Lower lobe of right lung (tissue), 2 donors: ENCODE data around the gene PDE8A. TPM values are rescaled to one million over a fixed set of nuclear protein-coding genes. Genes with fewer than 3 reads are reported as not detected.

ENCODE experiments used
- ATAC-seq, 2 donors: fragments of 200-7000 bp; cut with Tn5 transposase; one replicate each; pipeline ENCODE4 v1.9.1; 2020 to 2022; ENCODE audit warnings: mild to moderate bottlenecking in 2 of 2, moderate library complexity in 2 of 2
- DNase-seq: peaks from one replicate; pipeline ENCODE4 v3.0.0-alpha.2; 2020
- H3K27ac ChIP-seq: fragments of 200-600 bp; one replicate; pipeline ENCODE4 v1.8.0; 2022
- H3K27me3 ChIP-seq: fragments of 200-600 bp; one replicate; pipeline ENCODE4 v1.8.0; 2022; ENCODE audit warnings: low read depth
- H3K36me3 ChIP-seq: fragments of 200-600 bp; one replicate; pipeline ENCODE4 v1.8.0; 2022; ENCODE audit warnings: mild to moderate bottlenecking
- H3K4me1 ChIP-seq: fragments of 200-600 bp; one replicate; pipeline ENCODE4 v1.8.0; 2022
- H3K4me3 ChIP-seq: fragments of 200-600 bp; one replicate; pipeline ENCODE4 v1.8.0; 2022; ENCODE audit warnings: mild to moderate bottlenecking
- H3K9me3 ChIP-seq: fragments of 200-600 bp; one replicate; pipeline ENCODE4 v1.8.0; 2022
- intact Hi-C: fragments of 100-400 bp; cut with DNase I; formaldehyde crosslinking; loops from one replicate; pipeline ENCODE4 v1.11.0; 2022
- total RNA-seq: library from RNA; stranded (reverse); fragmentation: NEBNext Ultra II Directional; extraction: Animal tissue kit (Norgen Biotek cat#: 25700); gene quantifications from one replicate; pipeline ENCODE4 v1.2.1, GENCODE V29; 2021
- TF ChIP-seq, protein P1 (sequence below): fragments of 200-600 bp; IDR thresholded peaks from one replicate; pipeline ENCODE4 v1.8.0; 2022; ENCODE audit warnings: antibody characterized with exemption, mild to moderate bottlenecking
- donor health status: DM: no; HTN: yes; CAD: no; lungs with severe emphysema.

Gene PDE8A
- total RNA-seq, 1 donor from 2014 or later = 49.2 TPM

GRCh38 chr15:85086855-85087254 is 105.2 kb downstream of the PDE8A start:
- TF ChIP-seq, protein P1, sequence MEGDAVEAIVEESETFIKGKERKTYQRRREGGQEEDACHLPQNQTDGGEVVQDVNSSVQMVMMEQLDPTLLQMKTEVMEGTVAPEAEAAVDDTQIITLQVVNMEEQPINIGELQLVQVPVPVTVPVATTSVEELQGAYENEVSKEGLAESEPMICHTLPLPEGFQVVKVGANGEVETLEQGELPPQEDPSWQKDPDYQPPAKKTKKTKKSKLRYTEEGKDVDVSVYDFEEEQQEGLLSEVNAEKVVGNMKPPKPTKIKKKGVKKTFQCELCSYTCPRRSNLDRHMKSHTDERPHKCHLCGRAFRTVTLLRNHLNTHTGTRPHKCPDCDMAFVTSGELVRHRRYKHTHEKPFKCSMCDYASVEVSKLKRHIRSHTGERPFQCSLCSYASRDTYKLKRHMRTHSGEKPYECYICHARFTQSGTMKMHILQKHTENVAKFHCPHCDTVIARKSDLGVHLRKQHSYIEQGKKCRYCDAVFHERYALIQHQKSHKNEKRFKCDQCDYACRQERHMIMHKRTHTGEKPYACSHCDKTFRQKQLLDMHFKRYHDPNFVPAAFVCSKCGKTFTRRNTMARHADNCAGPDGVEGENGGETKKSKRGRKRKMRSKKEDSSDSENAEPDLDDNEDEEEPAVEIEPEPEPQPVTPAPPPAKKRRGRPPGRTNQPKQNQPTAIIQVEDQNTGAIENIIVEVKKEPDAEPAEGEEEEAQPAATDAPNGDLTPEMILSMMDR = no peak
- no peaks in the 10 kb centered on the region for H3K4me1 ChIP-seq
- no peaks in the 10 kb centered on the region for H3K9me3 ChIP-seq
- ATAC-seq = no peak
- no peak overlapping the region for H3K27ac ChIP-seq
- H3K36me3 ChIP-seq = peaks cover 64% of the 10 kb centered on the region
- no peak overlapping the region for H3K4me3 ChIP-seq
- intact Hi-C loops = no loop called here
- DNase-seq = no peak
- H3K27me3 ChIP-seq = no peaks in the 10 kb centered on the region

GRCh38 chr15:85088300-85088699 is 106.6 kb downstream of the PDE8A start:
- TF ChIP-seq, protein P1 = no peak
- no peak for DNase-seq
- H3K4me1 ChIP-seq = no peaks in the 10 kb centered on the region
- no peaks in the 10 kb centered on the region for H3K9me3 ChIP-seq
- intact Hi-C loops = no loop called here
- H3K36me3 ChIP-seq = peaks cover 74% of the 10 kb centered on the region
- H3K27ac ChIP-seq = no peak overlapping the region
- no peak for ATAC-seq
- no peak overlapping the region for H3K4me3 ChIP-seq
- H3K27me3 ChIP-seq = no peaks in the 10 kb centered on the region

DNA sequence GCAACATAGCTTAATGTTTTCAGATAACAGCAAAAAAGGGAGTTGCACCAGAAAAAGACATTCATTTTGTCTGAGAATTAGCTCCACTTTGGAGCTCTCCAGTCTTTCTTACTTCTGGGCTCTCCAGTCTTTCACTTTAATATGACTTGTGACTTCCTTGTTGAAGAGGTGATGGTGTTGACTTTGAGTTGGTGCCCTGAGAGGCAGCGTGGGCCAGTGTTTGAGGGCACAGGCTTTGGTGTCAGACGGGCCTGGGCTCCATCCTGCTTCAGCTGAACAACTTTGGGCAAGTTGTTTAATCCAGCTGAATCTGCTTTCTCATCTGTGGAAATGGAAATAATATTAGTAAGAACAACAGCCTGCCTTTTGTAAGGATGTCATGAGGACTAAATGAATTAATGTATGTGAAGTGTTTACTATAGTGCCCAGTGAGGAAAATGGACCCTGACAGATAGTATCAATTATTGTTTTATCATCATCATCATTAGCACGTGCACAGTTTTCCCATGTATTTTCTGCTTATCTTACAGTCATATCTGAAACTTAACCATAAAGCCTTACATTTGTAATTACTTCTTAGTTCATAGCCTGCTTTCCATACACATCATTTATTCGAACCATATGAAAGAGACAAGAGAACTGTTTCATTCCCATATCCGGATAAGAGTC is 108.4 kb downstream of the PDE8A start:
- DNase-seq (no peak), ATAC-seq (peak in 1 of 2 donors; percentile 55)
- Histone ChIP-seq H3K9me3 (no peaks in the 10 kb centered on the region), H3K27ac (no peak overlapping the region), H3K36me3 (peaks cover 68% of the 10 kb centered on the region), H3K4me1 (no peaks in the 10 kb centered on the region), H3K27me3 (no peaks in the 10 kb centered on the region), H3K4me3 (no peak overlapping the region)
- intact Hi-C loops = no loop called here
- TF ChIP-seq, protein P1 = no peak

DNA sequence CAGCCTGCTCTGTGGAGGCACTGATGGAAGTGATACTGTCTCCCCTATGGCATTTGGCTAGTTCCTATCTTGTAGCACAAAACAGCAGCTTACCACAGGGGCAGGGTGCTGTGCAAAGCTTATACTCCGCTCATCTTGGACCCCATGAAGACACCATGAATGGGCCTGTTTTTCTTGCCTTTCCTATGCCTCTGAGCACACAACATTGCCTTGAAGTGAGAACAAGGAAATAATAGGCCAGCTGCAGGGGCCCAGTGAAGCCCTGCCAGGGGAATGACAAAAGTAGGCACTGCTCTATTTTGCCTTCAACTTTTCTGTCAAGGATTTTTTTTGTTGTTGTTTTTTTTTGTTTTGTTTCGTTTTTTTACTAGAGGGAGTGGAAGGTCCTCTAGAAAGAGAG is 110.3 kb downstream of the PDE8A start:
- Histone ChIP-seq H3K36me3 (peaks cover 59% of the 10 kb centered on the region), H3K27ac (no peak overlapping the region), H3K27me3 (no peaks in the 10 kb centered on the region), H3K4me3 (no peak overlapping the region), H3K4me1 (no peaks in the 10 kb centered on the region), H3K9me3 (no peaks in the 10 kb centered on the region)
- TF ChIP-seq, protein P1 = no peak
- DNase-seq (no peak), ATAC-seq (no peak)
- intact Hi-C loops = no loop called here

- H3K36me3 ChIP-seq = peaks cover 52% of the 10 kb centered on the region
- H3K27me3 ChIP-seq = no peaks in the 10 kb centered on the region
- no peaks in the 10 kb centered on the region for H3K4me1 ChIP-seq
- H3K27ac ChIP-seq = no peak overlapping the region
- ATAC-seq = no peak
- no peaks in the 10 kb centered on the region for H3K9me3 ChIP-seq
- intact Hi-C loops = no loop called here
- DNase-seq = no peak
- TF ChIP-seq, protein P1 = no peak
- no peak overlapping the region for H3K4me3 ChIP-seq
Measured at GRCh38 chr15:85094685-85095084, 113.0 kb downstream of the PDE8A start.
